KOPT-K1 (cell line): ENCODE data around the gene IKZF4.

Source experiments
- H3K27ac ChIP-seq: fragments of 200-600 bp; sonication (generic); 2 replicates; pipeline ENCODE4 v1.5.1; 2016; ENCODE audit warnings: antibody characterized with exemption, mild to moderate bottlenecking, low read depth, low read length; ENCODE audit not compliant: poor library complexity, severe bottlenecking
- H3K36me3 ChIP-seq: fragments of 200-600 bp; sonication (generic); 2 replicates; pipeline ENCODE4 v1.5.1; 2017; ENCODE audit warnings: antibody characterized with exemption, mild to moderate bottlenecking, low read length, moderate library complexity; ENCODE audit not compliant: insufficient read depth
- H3K9me3 ChIP-seq: fragments of 200-600 bp; sonication (generic); 2 replicates; pipeline ENCODE4 v1.5.1; 2017; ENCODE audit warnings: antibody characterized with exemption, low read length, mild to moderate bottlenecking; ENCODE audit not compliant: insufficient read depth, poor library complexity, severe bottlenecking

The IKZF4 gene

GRCh38 chr12:56013482-56013881 is 7.4 kb upstream of the IKZF4 start:
- no peaks in the 10 kb centered on the region for H3K36me3 ChIP-seq
- no peaks in the 10 kb centered on the region for H3K9me3 ChIP-seq
- no peak overlapping the region for H3K27ac ChIP-seq

- no peaks in the 10 kb centered on the region for H3K9me3 ChIP-seq
- H3K27ac ChIP-seq, result no peak overlapping the region
- H3K36me3 ChIP-seq, result no peaks in the 10 kb centered on the region
These were observed 6.6 kb upstream of the IKZF4 start for GRCh38 chr12:56014205-56014604.

GRCh38 chr12:56017181-56017580 is 3.7 kb upstream of the IKZF4 start:
- Histone ChIP-seq H3K9me3 (no peaks in the 10 kb centered on the region), H3K36me3 (no peaks in the 10 kb centered on the region), H3K27ac (no peak overlapping the region)

GRCh38 chr12:56018356-56018755 is 2.5 kb upstream of the IKZF4 start:
- Histone ChIP-seq H3K27ac (no peak overlapping the region), H3K9me3 (no peaks in the 10 kb centered on the region), H3K36me3 (no peaks in the 10 kb centered on the region)

GRCh38 chr12:56021889-56022497 is 1.1 kb downstream of the IKZF4 start:
- Histone ChIP-seq H3K36me3 (peaks cover 15% of the 10 kb centered on the region; the same call in 1 of the 2 replicates), H3K9me3 (no peaks in the 10 kb centered on the region), H3K27ac (peak overlapping the region; percentile 84)

- H3K36me3 ChIP-seq, result peaks cover 62% of the 10 kb centered on the region; the same call in 1 of the 2 replicates
- no peak overlapping the region for H3K27ac ChIP-seq
- no peaks in the 10 kb centered on the region for H3K9me3 ChIP-seq
These were observed 7.8 kb downstream of the IKZF4 start for GRCh38 chr12:56028511-56029165.

GRCh38 chr12:56029166-56029519 is 8.3 kb downstream of the IKZF4 start:
- no peak overlapping the region for H3K27ac ChIP-seq
- H3K9me3 ChIP-seq, result no peaks in the 10 kb centered on the region
- H3K36me3 ChIP-seq, result peaks cover 66% of the 10 kb centered on the region; the same call in 1 of the 2 replicates

- no peak overlapping the region for H3K27ac ChIP-seq
- no peaks in the 10 kb centered on the region for H3K9me3 ChIP-seq
- peaks cover 72% of the 10 kb centered on the region; the same call in 1 of the 2 replicates for H3K36me3 ChIP-seq
These were observed 8.9 kb downstream of the IKZF4 start for GRCh38 chr12:56029666-56030293.

- Histone ChIP-seq H3K9me3 (no peaks in the 10 kb centered on the region), H3K36me3 (peaks cover 70% of the 10 kb centered on the region; the same call in 1 of the 2 replicates), H3K27ac (no peak overlapping the region)
These were observed 11.1 kb downstream of the IKZF4 start for GRCh38 chr12:56031987-56032386.

GRCh38 chr12:56034586-56035332 is 13.9 kb downstream of the IKZF4 start:
- Histone ChIP-seq H3K36me3 (peaks cover 46% of the 10 kb centered on the region; the same call in 1 of the 2 replicates), H3K9me3 (no peaks in the 10 kb centered on the region), H3K27ac (no peak overlapping the region)

- Histone ChIP-seq H3K9me3 (no peaks in the 10 kb centered on the region), H3K36me3 (peaks cover 38% of the 10 kb centered on the region; the same call in 1 of the 2 replicates), H3K27ac (no peak overlapping the region)
These were observed 16.3 kb downstream of the IKZF4 start for GRCh38 chr12:56037161-56037560.

GRCh38 chr12:56038022-56038655 is 17.3 kb downstream of the IKZF4 start:
- peaks cover 36% of the 10 kb centered on the region for H3K36me3 ChIP-seq
- no peaks in the 10 kb centered on the region for H3K9me3 ChIP-seq
- H3K27ac ChIP-seq, result no peak overlapping the region

GRCh38 chr12:56040151-56040550 is 19.3 kb downstream of the IKZF4 start:
- H3K9me3 ChIP-seq, result no peaks in the 10 kb centered on the region
- no peak overlapping the region for H3K27ac ChIP-seq
- peaks cover 36% of the 10 kb centered on the region for H3K36me3 ChIP-seq

- no peaks in the 10 kb centered on the region for H3K9me3 ChIP-seq
- peak overlapping the region; percentile 90 for H3K27ac ChIP-seq
- H3K36me3 ChIP-seq, result peaks cover 36% of the 10 kb centered on the region
These were observed 20.2 kb downstream of the IKZF4 start for GRCh38 chr12:56040963-56041551.
